ENCODE results near the gene JAZF1.

The JAZF1 gene

GRCh38 chr7:27802999-27803398, 377.6 kb downstream of the JAZF1 start:
- peak; percentile 77 for DNase-seq (ENCODE audit: low read depth)
- no peak overlapping the region for H3K4me3 ChIP-seq (replicated peaks; ENCODE audit: low read depth, low read length)
- no peak for TF ChIP-seq CTCF (IDR thresholded peaks at IDR 0.05; ENCODE audit: low read length, missing control alignments)

GRCh38 chr7:27799212-27799611, 381.4 kb downstream of the JAZF1 start:
- no peak overlapping the region for H3K4me3 ChIP-seq (replicated peaks; ENCODE audit: low read depth, low read length)
- TF ChIP-seq CTCF (IDR thresholded peaks at IDR 0.05; ENCODE audit: low read length, missing control alignments): no peak
- no peak for DNase-seq (ENCODE audit: low read depth)

GRCh38 chr7:27795977-27796376, 384.6 kb downstream of the JAZF1 start:
- H3K4me3 ChIP-seq (replicated peaks; ENCODE audit: low read depth, low read length): no peak overlapping the region
- no peak for TF ChIP-seq CTCF (IDR thresholded peaks at IDR 0.05; ENCODE audit: low read length, missing control alignments)
- no peak for DNase-seq (ENCODE audit: low read depth)

GRCh38 chr7:27793780-27794179, 386.8 kb downstream of the JAZF1 start:
- H3K4me3 ChIP-seq (replicated peaks; ENCODE audit: low read depth, low read length): no peak overlapping the region
- no peak for TF ChIP-seq CTCF (IDR thresholded peaks at IDR 0.05; ENCODE audit: low read length, missing control alignments)
- peak; percentile 35 for DNase-seq (ENCODE audit: low read depth)

GRCh38 chr7:27788437-27788836, 392.2 kb downstream of the JAZF1 start:
- no peak for DNase-seq (ENCODE audit: low read depth)
- no peak for TF ChIP-seq CTCF (IDR thresholded peaks at IDR 0.05; ENCODE audit: low read length, missing control alignments)
- no peak overlapping the region for H3K4me3 ChIP-seq (replicated peaks; ENCODE audit: low read depth, low read length)

- H3K4me3 ChIP-seq (replicated peaks; ENCODE audit: low read depth, low read length): no peak overlapping the region
- TF ChIP-seq CTCF (IDR thresholded peaks at IDR 0.05; ENCODE audit: low read length, missing control alignments): peak; percentile 57
- peak; percentile 69 for DNase-seq (ENCODE audit: low read depth)
These were observed 396.1 kb downstream of the JAZF1 start for GRCh38 chr7:27784399-27785053.

GRCh38 chr7:27782849-27783248, 397.7 kb downstream of the JAZF1 start:
- no peak overlapping the region for H3K4me3 ChIP-seq (replicated peaks; ENCODE audit: low read depth, low read length)
- no peak for DNase-seq (ENCODE audit: low read depth)
- TF ChIP-seq CTCF (IDR thresholded peaks at IDR 0.05; ENCODE audit: low read length, missing control alignments): no peak
